ENCODE data around the gene HDHD2. TPM values are rescaled to one million over a fixed set of nuclear protein-coding genes. Genes with fewer than 3 reads are reported as not detected.
"Not testable (repeated sequence)": the region's sequence is repeated elsewhere in the genome, so short reads cannot be mapped to it uniquely, and the experiment has no call there.

Gene HDHD2
- 16.1 and 17.3 TPM in 2 replicates for total RNA-seq

- peak within 1 kb of the TSS; percentile 91 for H3K4me3 ChIP-seq (ENCODE audit: low read depth, low read length)
- peak; percentile 79 for DNase-seq (ENCODE audit: low read depth)
- TF ChIP-seq CTCF (IDR thresholded peaks at IDR 0.05; ENCODE audit: insufficient read depth, low read depth, low read length), result no peak
Measured at GRCh38 chr18:47150029-47150823, at the start of gene HDHD2. TSS of gene HDHD2 (minus strand) at chr18:47150500. CDS start at chr18:47136439, 14,061 bp downstream.

DNA sequence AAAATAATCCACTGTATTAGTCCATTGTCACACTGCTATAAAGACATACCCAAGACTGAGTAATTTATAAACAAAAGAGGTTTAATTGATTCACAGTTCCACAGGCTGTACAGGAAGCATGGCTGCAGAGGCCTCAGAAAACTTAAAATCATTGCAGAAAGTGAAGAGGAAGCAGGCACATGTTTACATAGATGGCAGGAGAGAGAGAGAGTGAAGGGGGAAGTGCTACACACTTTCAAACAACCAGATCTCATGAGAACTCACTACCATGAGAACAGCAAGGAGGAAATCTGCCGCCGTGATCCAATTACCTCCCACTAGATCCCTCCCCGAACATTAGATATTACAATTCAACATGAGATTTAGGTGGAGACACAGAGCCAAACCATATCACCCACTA lies 45.7 kb upstream of the HDHD2 start:
- H3K4me3 ChIP-seq (ENCODE audit: low read depth, low read length); DNase-seq (ENCODE audit: low read depth): not testable (repeated sequence)

- DNase-seq (ENCODE audit: low read depth), result peak; percentile 43
- TF ChIP-seq CTCF (IDR thresholded peaks at IDR 0.05; ENCODE audit: insufficient read depth, low read depth, low read length), result no peak
- no peak overlapping the region for H3K4me3 ChIP-seq (ENCODE audit: low read depth, low read length)
Measured at GRCh38 chr18:47191961-47192360, 41.7 kb upstream of the HDHD2 start.

- no peak for TF ChIP-seq CTCF (IDR thresholded peaks at IDR 0.05; ENCODE audit: insufficient read depth, low read depth, low read length)
- H3K4me3 ChIP-seq (ENCODE audit: low read depth, low read length), result no peak overlapping the region
- no peak for DNase-seq (ENCODE audit: low read depth)
Measured at GRCh38 chr18:47187721-47188120, 37.4 kb upstream of the HDHD2 start.

DNA sequence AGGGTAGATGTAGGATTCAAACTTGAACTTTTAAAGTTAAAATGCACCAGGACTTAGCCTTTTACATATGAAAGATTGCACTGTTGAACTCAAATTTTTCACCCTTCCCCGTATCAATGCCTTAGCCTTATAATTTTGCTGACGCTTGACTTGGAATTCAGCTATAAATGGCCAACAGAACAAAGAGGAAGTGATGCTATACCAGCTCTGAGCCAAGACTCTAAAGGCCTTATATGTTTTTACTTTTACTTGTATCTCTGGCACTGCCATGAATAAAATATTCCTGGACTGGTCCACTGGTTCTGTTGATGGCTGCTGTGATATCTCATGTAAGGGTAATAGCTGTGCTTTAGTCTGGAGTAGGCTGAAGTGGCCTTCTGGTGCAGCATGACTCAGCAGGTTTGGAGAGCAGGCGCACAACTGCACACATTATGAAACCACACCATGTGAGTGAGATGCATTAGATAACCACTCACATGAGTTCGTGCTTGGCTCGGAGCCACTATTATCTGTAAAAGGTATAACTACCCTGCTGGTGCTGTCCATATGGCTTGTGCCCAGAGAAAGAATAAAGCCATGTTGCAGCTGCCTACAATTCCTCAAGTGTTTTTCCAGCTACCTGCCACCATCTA lies 34.2 kb upstream of the HDHD2 start:
- peak; percentile 63 for DNase-seq (ENCODE audit: low read depth)
- no peak overlapping the region for H3K4me3 ChIP-seq (ENCODE audit: low read depth, low read length)
- no peak for TF ChIP-seq CTCF (IDR thresholded peaks at IDR 0.05; ENCODE audit: insufficient read depth, low read depth, low read length)

GRCh38 chr18:47182156-47182555 lies 31.9 kb upstream of the HDHD2 start:
- not testable (repeated sequence) for DNase-seq (ENCODE audit: low read depth); H3K4me3 ChIP-seq (ENCODE audit: low read depth, low read length)

- TF ChIP-seq CTCF (IDR thresholded peaks at IDR 0.05; ENCODE audit: insufficient read depth, low read depth, low read length), result no peak
- H3K4me3 ChIP-seq (ENCODE audit: low read depth, low read length), result no peak overlapping the region
- DNase-seq (ENCODE audit: low read depth), result no peak
Measured at GRCh38 chr18:47180765-47181164, 30.5 kb upstream of the HDHD2 start.

DNA sequence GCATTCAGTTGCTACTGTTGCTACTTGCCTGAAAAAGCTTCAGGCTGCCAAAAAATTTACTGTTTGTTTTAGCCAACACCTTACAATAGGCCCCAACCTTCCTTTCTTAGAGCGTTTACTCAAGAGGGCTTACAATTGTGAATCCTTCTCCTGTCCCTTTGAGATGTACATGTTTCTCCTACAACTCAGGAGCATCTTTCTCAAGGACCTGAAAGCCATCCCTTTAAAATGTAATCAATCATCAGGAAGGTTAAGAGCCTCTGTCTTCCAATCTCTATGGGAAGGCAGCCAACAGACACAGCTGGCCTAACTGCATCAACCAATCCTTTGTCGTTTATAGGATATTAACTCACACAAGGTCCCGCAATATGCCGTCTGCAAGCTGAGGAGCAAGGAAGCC lies 29.2 kb upstream of the HDHD2 start:
- DNase-seq (ENCODE audit: low read depth), result no peak
- no peak for TF ChIP-seq CTCF (IDR thresholded peaks at IDR 0.05; ENCODE audit: insufficient read depth, low read depth, low read length)
- no peak overlapping the region for H3K4me3 ChIP-seq (ENCODE audit: low read depth, low read length)
